ENCODE measurements around the gene RAB8B.
A peak's percentile ranks its signal among the peaks of the same experiment; 100 is the strongest.

Gene RAB8B

GRCh38 chr15:63172851-63173451 lies 16.5 kb upstream of the RAB8B start:
- no peak for DNase-seq (ENCODE audit: low spot score)
- Histone ChIP-seq H3K23ac (ENCODE audit: low read depth, low read length, poor library complexity) (no peak overlapping the region), H2BK12ac (ENCODE audit: low read length) (no peak overlapping the region), H3K18ac (ENCODE audit: low read length) (no peak overlapping the region), H3K27ac (replicated peaks; ENCODE audit: low read length) (peak overlapping the region; percentile 55), H3K4me2 (ENCODE audit: insufficient read depth, low read length, poor library complexity, severe bottlenecking) (no peak overlapping the region), H3K4me3 (ENCODE audit: low read length in 2 of 2) (no peak overlapping the region), H2BK15ac (ENCODE audit: low read length) (no peak overlapping the region), H3K27me3 (ENCODE audit: control insufficient read depth in 3 of 3, insufficient read depth in 3 of 3, low read depth in 1 of 3, low read length in 3 of 3) (no peaks in the 10 kb centered on the region), H3K14ac (ENCODE audit: low read length) (no peak overlapping the region), H2AFZ (ENCODE audit: low read length) (peak overlapping the region; percentile 60), H3K4me1 (ENCODE audit: control insufficient read depth in 2 of 2, insufficient read depth in 1 of 2, low read depth in 1 of 2, low read length in 2 of 2) (peaks cover 3 to 12% of the 10 kb centered on the region in 2 donors), H3K4ac (ENCODE audit: low read length) (no peak overlapping the region), H2BK120ac (ENCODE audit: low read depth, low read length) (no peak overlapping the region), H3K9ac (ENCODE audit: low read depth, low read length, poor library complexity) (no peak overlapping the region), H3K9me3 (replicated peaks in 1 of 2; ENCODE audit: control insufficient read depth in 2 of 2, insufficient read depth in 1 of 2, low read depth in 1 of 2, low read length in 2 of 2) (no peaks in the 10 kb centered on the region), H2BK5ac (ENCODE audit: low read length) (no peak overlapping the region), H3K36me3 (replicated peaks in 1 of 2; ENCODE audit: control insufficient read depth in 2 of 2, insufficient read depth in 2 of 2, low read length in 2 of 2) (no peaks in the 10 kb centered on the region), H4K8ac (ENCODE audit: low read depth, low read length) (peak overlapping the region; percentile 17), H2AK5ac (ENCODE audit: low read depth, low read length) (no peak overlapping the region), H4K91ac (ENCODE audit: low read depth, low read length, poor library complexity) (no peak overlapping the region), H3K79me1 (ENCODE audit: low read depth, low read length) (no peaks in the 10 kb centered on the region)
- no CpG with 5 or more reads among the region's 3 CpGs for WGBS, 2 donors (ENCODE audit: extremely low coverage in 2 of 2, insufficient read length in 2 of 2, insufficient replicate concordance in 1 of 2)

- Histone ChIP-seq H3K9ac (ENCODE audit: low read depth, low read length, poor library complexity) (no peak overlapping the region), H4K8ac (ENCODE audit: low read depth, low read length) (no peak overlapping the region), H2BK5ac (ENCODE audit: low read length) (no peak overlapping the region), H3K18ac (ENCODE audit: low read length) (no peak overlapping the region), H3K4me3 (ENCODE audit: low read length in 2 of 2) (no peak overlapping the region), H2AFZ (ENCODE audit: low read length) (no peak overlapping the region), H3K27me3 (ENCODE audit: control insufficient read depth in 3 of 3, insufficient read depth in 3 of 3, low read depth in 1 of 3, low read length in 3 of 3) (no peaks in the 10 kb centered on the region), H3K4me1 (ENCODE audit: control insufficient read depth in 2 of 2, insufficient read depth in 1 of 2, low read depth in 1 of 2, low read length in 2 of 2) (peaks cover 3 to 12% of the 10 kb centered on the region in 2 donors), H3K36me3 (replicated peaks in 1 of 2; ENCODE audit: control insufficient read depth in 2 of 2, insufficient read depth in 2 of 2, low read length in 2 of 2) (no peaks in the 10 kb centered on the region), H3K14ac (ENCODE audit: low read length) (no peak overlapping the region), H3K23ac (ENCODE audit: low read depth, low read length, poor library complexity) (no peak overlapping the region), H2AK5ac (ENCODE audit: low read depth, low read length) (no peak overlapping the region), H3K4me2 (ENCODE audit: insufficient read depth, low read length, poor library complexity, severe bottlenecking) (no peak overlapping the region), H2BK120ac (ENCODE audit: low read depth, low read length) (no peak overlapping the region), H2BK15ac (ENCODE audit: low read length) (no peak overlapping the region), H3K4ac (ENCODE audit: low read length) (no peak overlapping the region), H3K79me1 (ENCODE audit: low read depth, low read length) (no peaks in the 10 kb centered on the region), H3K27ac (replicated peaks; ENCODE audit: low read length) (no peak overlapping the region), H3K9me3 (replicated peaks in 1 of 2; ENCODE audit: control insufficient read depth in 2 of 2, insufficient read depth in 1 of 2, low read depth in 1 of 2, low read length in 2 of 2) (no peaks in the 10 kb centered on the region), H4K91ac (ENCODE audit: low read depth, low read length, poor library complexity) (no peak overlapping the region), H2BK12ac (ENCODE audit: low read length) (no peak overlapping the region)
- WGBS, 2 donors (ENCODE audit: extremely low coverage in 2 of 2, insufficient read length in 2 of 2, insufficient replicate concordance in 1 of 2) = no CpG with 5 or more reads among the region's 3 CpGs
- no peak for DNase-seq (ENCODE audit: low spot score)
These were observed 13.1 kb upstream of the RAB8B start for GRCh38 chr15:63176302-63176701.

GRCh38 chr15:63178034-63178433 lies 11.4 kb upstream of the RAB8B start:
- H3K14ac ChIP-seq (ENCODE audit: low read length) = no peak overlapping the region
- H3K4me1 ChIP-seq (ENCODE audit: control insufficient read depth in 2 of 2, insufficient read depth in 1 of 2, low read depth in 1 of 2, low read length in 2 of 2) = peaks cover 0 to 4% of the 10 kb centered on the region in 2 donors
- no peaks in the 10 kb centered on the region for H3K79me1 ChIP-seq (ENCODE audit: low read depth, low read length)
- H3K18ac ChIP-seq (ENCODE audit: low read length) = no peak overlapping the region
- no peak overlapping the region for H2BK5ac ChIP-seq (ENCODE audit: low read length)
- no peaks in the 10 kb centered on the region for H3K36me3 ChIP-seq (replicated peaks in 1 of 2; ENCODE audit: control insufficient read depth in 2 of 2, insufficient read depth in 2 of 2, low read length in 2 of 2)
- WGBS, 2 donors (ENCODE audit: extremely low coverage in 2 of 2, insufficient read length in 2 of 2, insufficient replicate concordance in 1 of 2) = no CpG with 5 or more reads among the region's 5 CpGs
- peak overlapping the region; percentile 30 for H2AFZ ChIP-seq (ENCODE audit: low read length)
- H3K23ac ChIP-seq (ENCODE audit: low read depth, low read length, poor library complexity) = no peak overlapping the region
- H3K4me2 ChIP-seq (ENCODE audit: insufficient read depth, low read length, poor library complexity, severe bottlenecking) = no peak overlapping the region
- H2BK15ac ChIP-seq (ENCODE audit: low read length) = no peak overlapping the region
- no peaks in the 10 kb centered on the region for H3K9me3 ChIP-seq (replicated peaks in 1 of 2; ENCODE audit: control insufficient read depth in 2 of 2, insufficient read depth in 1 of 2, low read depth in 1 of 2, low read length in 2 of 2)
- no peak overlapping the region for H3K27ac ChIP-seq (replicated peaks; ENCODE audit: low read length)
- no peak overlapping the region for H3K9ac ChIP-seq (ENCODE audit: low read depth, low read length, poor library complexity)
- no peak overlapping the region for H2AK5ac ChIP-seq (ENCODE audit: low read depth, low read length)
- no peak overlapping the region for H4K8ac ChIP-seq (ENCODE audit: low read depth, low read length)
- H3K27me3 ChIP-seq (ENCODE audit: control insufficient read depth in 3 of 3, insufficient read depth in 3 of 3, low read depth in 1 of 3, low read length in 3 of 3) = no peaks in the 10 kb centered on the region
- H2BK12ac ChIP-seq (ENCODE audit: low read length) = no peak overlapping the region
- H3K4ac ChIP-seq (ENCODE audit: low read length) = no peak overlapping the region
- H3K4me3 ChIP-seq (ENCODE audit: low read length in 2 of 2) = no peak overlapping the region
- H4K91ac ChIP-seq (ENCODE audit: low read depth, low read length, poor library complexity) = no peak overlapping the region
- no peak overlapping the region for H2BK120ac ChIP-seq (ENCODE audit: low read depth, low read length)
- DNase-seq (ENCODE audit: low spot score) = no peak

GRCh38 chr15:63180746-63181145 lies 8.7 kb upstream of the RAB8B start:
- no peaks in the 10 kb centered on the region for H3K27me3 ChIP-seq (ENCODE audit: control insufficient read depth in 3 of 3, insufficient read depth in 3 of 3, low read depth in 1 of 3, low read length in 3 of 3)
- H2BK15ac ChIP-seq (ENCODE audit: low read length) = no peak overlapping the region
- H3K4me1 ChIP-seq (ENCODE audit: control insufficient read depth in 2 of 2, insufficient read depth in 1 of 2, low read depth in 1 of 2, low read length in 2 of 2) = peaks cover 0 to 9% of the 10 kb centered on the region in 2 donors
- no peak overlapping the region for H2BK12ac ChIP-seq (ENCODE audit: low read length)
- H2AFZ ChIP-seq (ENCODE audit: low read length) = no peak overlapping the region
- no peak overlapping the region for H3K27ac ChIP-seq (replicated peaks; ENCODE audit: low read length)
- no peak overlapping the region for H2BK120ac ChIP-seq (ENCODE audit: low read depth, low read length)
- no peak overlapping the region for H2AK5ac ChIP-seq (ENCODE audit: low read depth, low read length)
- H3K79me1 ChIP-seq (ENCODE audit: low read depth, low read length) = no peaks in the 10 kb centered on the region
- no peak overlapping the region for H3K4me2 ChIP-seq (ENCODE audit: insufficient read depth, low read length, poor library complexity, severe bottlenecking)
- no peak overlapping the region for H3K18ac ChIP-seq (ENCODE audit: low read length)
- no peak overlapping the region for H4K91ac ChIP-seq (ENCODE audit: low read depth, low read length, poor library complexity)
- no peak overlapping the region for H3K23ac ChIP-seq (ENCODE audit: low read depth, low read length, poor library complexity)
- no peak overlapping the region for H3K4ac ChIP-seq (ENCODE audit: low read length)
- no peak overlapping the region for H3K9ac ChIP-seq (ENCODE audit: low read depth, low read length, poor library complexity)
- H3K9me3 ChIP-seq (replicated peaks in 1 of 2; ENCODE audit: control insufficient read depth in 2 of 2, insufficient read depth in 1 of 2, low read depth in 1 of 2, low read length in 2 of 2) = no peaks in the 10 kb centered on the region
- WGBS, 2 donors (ENCODE audit: extremely low coverage in 2 of 2, insufficient read length in 2 of 2, insufficient replicate concordance in 1 of 2) = no CpG with 5 or more reads among the region's 2 CpGs
- no peak overlapping the region for H2BK5ac ChIP-seq (ENCODE audit: low read length)
- H3K4me3 ChIP-seq (ENCODE audit: low read length in 2 of 2) = no peak overlapping the region
- no peak overlapping the region for H4K8ac ChIP-seq (ENCODE audit: low read depth, low read length)
- no peak overlapping the region for H3K14ac ChIP-seq (ENCODE audit: low read length)
- no peaks in the 10 kb centered on the region for H3K36me3 ChIP-seq (replicated peaks in 1 of 2; ENCODE audit: control insufficient read depth in 2 of 2, insufficient read depth in 2 of 2, low read length in 2 of 2)
- no peak for DNase-seq (ENCODE audit: low spot score)

All from neuronal stem cell (in vitro differentiated cells).